T-helper 2 cell treated with Interferon-gamma antibody and Interleukin-4, amounts not matched to agents 5 μg/mL and 100 μg/mL, for 36 hours (primary cell): Measurements from ENCODE around the gene WASL.
"Not testable (repeated sequence)": the region's sequence is repeated elsewhere in the genome, so short reads cannot be mapped to it uniquely, and the experiment has no call there.

Experiments used
- DNase-seq: peaks from one replicate; pipeline ENCODE4 v3.0.0; 2021; ENCODE audit warnings: low spot score
- H3K27ac Mint-ChIP-seq: one replicate; pipeline ENCODE4 v1.8.0; 2021; ENCODE audit warnings: mild to moderate bottlenecking, mixed read lengths
- H3K27me3 Mint-ChIP-seq: one replicate; pipeline ENCODE4 v1.8.0; 2021; ENCODE audit warnings: low read depth, mixed read lengths
- H3K36me3 Mint-ChIP-seq: one replicate; pipeline ENCODE4 v1.8.0; 2021; ENCODE audit warnings: low read depth, mixed read lengths
- H3K4me1 Mint-ChIP-seq: one replicate; pipeline ENCODE4 v1.8.0; 2021; ENCODE audit warnings: low read depth, mixed read lengths
- H3K4me3 Mint-ChIP-seq: one replicate; pipeline ENCODE4 v1.8.0; 2022; ENCODE audit warnings: mild to moderate bottlenecking, moderate library complexity, mixed read lengths
- H3K9me3 Mint-ChIP-seq: one replicate; pipeline ENCODE4 v1.8.0; 2021; ENCODE audit warnings: mixed read lengths

Gene WASL

DNA sequence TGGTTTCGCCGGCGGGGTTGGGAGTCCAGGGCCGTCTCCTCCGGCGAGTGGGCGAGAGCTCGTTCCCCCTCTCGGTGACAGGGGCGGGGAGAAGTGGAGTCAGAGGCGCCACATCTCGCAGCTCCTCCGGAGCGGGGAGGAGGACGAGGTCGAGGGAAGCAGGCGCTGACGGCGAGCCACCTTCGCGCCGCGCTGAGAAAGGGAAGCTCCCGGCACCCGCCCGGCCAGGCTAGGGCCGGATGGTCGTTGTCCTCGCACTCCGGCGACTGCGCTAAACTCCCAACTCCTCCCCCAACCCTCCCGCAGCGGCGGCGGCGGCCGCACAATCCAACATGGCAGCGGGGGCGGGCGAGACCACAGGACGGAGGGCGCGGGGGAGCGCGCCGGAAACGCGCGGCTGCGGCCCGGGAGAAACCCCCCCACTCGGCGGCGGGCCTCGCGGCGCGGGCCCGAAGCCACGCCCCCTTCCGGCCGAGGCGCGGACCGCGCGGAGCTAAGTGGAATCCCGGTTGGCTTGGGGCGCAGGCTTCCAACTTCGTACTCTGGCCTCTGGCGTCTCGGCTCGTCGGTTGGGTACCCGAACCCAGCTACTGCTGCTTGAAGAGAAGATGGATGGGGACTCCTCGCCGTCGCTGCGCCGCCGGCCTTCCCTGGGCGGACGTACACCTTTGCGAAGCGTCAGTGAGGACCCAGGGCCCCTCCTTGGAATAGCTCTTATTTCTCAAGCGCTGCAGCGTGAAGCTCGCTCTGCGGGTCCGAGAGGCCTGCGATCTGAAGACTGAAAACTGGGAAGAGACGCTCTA is at the start of gene WASL:
Gene WASL (minus strand): TSS at position 270 of the 803 bp plus-strand sequence. CDS start 269 bp downstream, at position 1.
- H3K27ac Mint-ChIP-seq, result peak within 1 kb of the TSS; percentile 93
- peaks cover 17% of the 10 kb centered on the region for H3K36me3 Mint-ChIP-seq
- DNase-seq, result peak; percentile 90
- H3K4me3 Mint-ChIP-seq, result peak within 1 kb of the TSS; percentile 97
- peaks cover 42% of the 10 kb centered on the region for H3K4me1 Mint-ChIP-seq
- H3K9me3 Mint-ChIP-seq, result no peaks in the 10 kb centered on the region
- peaks cover 13% of the 10 kb centered on the region for H3K27me3 Mint-ChIP-seq

- H3K27ac Mint-ChIP-seq, result no peak overlapping the region
- peaks cover 2% of the 10 kb centered on the region for H3K4me1 Mint-ChIP-seq
- H3K27me3 Mint-ChIP-seq, result no peaks in the 10 kb centered on the region
- DNase-seq, result no peak
- H3K9me3 Mint-ChIP-seq, result no peaks in the 10 kb centered on the region
- H3K4me3 Mint-ChIP-seq, result no peak overlapping the region
- no peaks in the 10 kb centered on the region for H3K36me3 Mint-ChIP-seq
Measured at GRCh38 chr7:123797673-123798531, 49.1 kb upstream of the WASL start.

GRCh38 chr7:123796568-123796967 is 47.8 kb upstream of the WASL start:
- Mint-ChIP-seq H3K27me3 (no peaks in the 10 kb centered on the region), H3K27ac (no peak overlapping the region), H3K4me3 (no peak overlapping the region), H3K4me1 (peaks cover 2% of the 10 kb centered on the region), H3K9me3 (no peaks in the 10 kb centered on the region), H3K36me3 (no peaks in the 10 kb centered on the region)
- DNase-seq, result no peak

DNA sequence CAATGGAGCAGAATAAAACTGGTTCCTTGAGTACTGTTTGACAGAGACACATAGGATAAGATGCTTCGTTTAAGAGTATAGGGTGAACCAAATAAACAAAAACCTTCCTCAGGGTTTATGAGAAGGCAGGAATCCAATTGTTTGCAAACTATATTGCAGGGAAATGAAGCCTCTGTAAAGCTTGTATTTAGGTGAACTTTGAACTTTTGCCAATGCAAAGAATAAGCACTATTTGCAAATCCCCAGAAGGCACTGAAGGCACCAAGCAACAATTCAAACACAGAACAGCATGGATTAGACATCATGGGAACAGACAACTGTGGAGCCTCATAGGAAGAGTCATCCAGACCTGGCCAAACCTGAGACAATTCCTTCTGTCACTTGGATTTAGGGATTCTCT is 47.1 kb upstream of the WASL start:
- no peaks in the 10 kb centered on the region for H3K27me3 Mint-ChIP-seq
- H3K36me3 Mint-ChIP-seq, result no peaks in the 10 kb centered on the region
- DNase-seq, result no peak
- H3K4me3 Mint-ChIP-seq, result no peak overlapping the region
- H3K9me3 Mint-ChIP-seq, result no peaks in the 10 kb centered on the region
- H3K4me1 Mint-ChIP-seq, result peaks cover 2% of the 10 kb centered on the region
- no peak overlapping the region for H3K27ac Mint-ChIP-seq

GRCh38 chr7:123795116-123795515 is 46.3 kb upstream of the WASL start:
- not testable (repeated sequence) for H3K4me3 Mint-ChIP-seq, H3K27me3 Mint-ChIP-seq, H3K36me3 Mint-ChIP-seq, DNase-seq, H3K27ac Mint-ChIP-seq, H3K4me1 Mint-ChIP-seq, H3K9me3 Mint-ChIP-seq

- no peak overlapping the region for H3K27ac Mint-ChIP-seq
- no peak overlapping the region for H3K4me3 Mint-ChIP-seq
- no peaks in the 10 kb centered on the region for H3K36me3 Mint-ChIP-seq
- no peak for DNase-seq
- H3K27me3 Mint-ChIP-seq, result no peaks in the 10 kb centered on the region
- H3K9me3 Mint-ChIP-seq, result no peaks in the 10 kb centered on the region
- H3K4me1 Mint-ChIP-seq, result no peaks in the 10 kb centered on the region
Measured at GRCh38 chr7:123792547-123792946, 43.7 kb upstream of the WASL start.

GRCh38 chr7:123791001-123791400 is 42.2 kb upstream of the WASL start:
- H3K27ac Mint-ChIP-seq, result no peak overlapping the region
- no peaks in the 10 kb centered on the region for H3K9me3 Mint-ChIP-seq
- H3K4me1 Mint-ChIP-seq, result no peaks in the 10 kb centered on the region
- no peak overlapping the region for H3K4me3 Mint-ChIP-seq
- no peak for DNase-seq
- H3K36me3 Mint-ChIP-seq, result no peaks in the 10 kb centered on the region
- H3K27me3 Mint-ChIP-seq, result no peaks in the 10 kb centered on the region

DNA sequence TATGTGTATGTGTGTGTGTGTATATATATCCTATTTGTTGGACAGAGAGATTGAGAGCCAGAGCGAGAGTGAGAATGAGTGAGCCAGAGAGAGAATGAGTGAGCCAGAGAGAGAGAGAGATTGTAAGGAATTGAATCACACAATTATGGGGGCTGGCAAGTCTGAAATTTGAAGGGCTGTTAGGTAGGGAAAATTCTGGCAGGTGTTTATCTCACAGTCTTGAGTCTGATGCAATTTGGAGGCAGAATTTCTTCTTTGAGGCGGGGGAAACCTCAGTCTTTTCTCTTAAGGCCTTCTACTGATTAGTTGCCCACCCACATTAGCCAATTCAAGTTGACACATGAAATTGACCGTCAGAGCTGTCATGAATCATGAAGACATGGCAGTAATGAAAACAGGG is 41.0 kb upstream of the WASL start:
- Mint-ChIP-seq H3K4me3 (no peak overlapping the region), H3K9me3 (no peaks in the 10 kb centered on the region), H3K27me3 (no peaks in the 10 kb centered on the region), H3K27ac (no peak overlapping the region), H3K4me1 (no peaks in the 10 kb centered on the region), H3K36me3 (no peaks in the 10 kb centered on the region)
- no peak for DNase-seq

- Mint-ChIP-seq H3K36me3 (no peaks in the 10 kb centered on the region), H3K4me3 (no peak overlapping the region), H3K27me3 (no peaks in the 10 kb centered on the region), H3K9me3 (no peaks in the 10 kb centered on the region), H3K4me1 (no peaks in the 10 kb centered on the region), H3K27ac (no peak overlapping the region)
- DNase-seq, result no peak
Measured at GRCh38 chr7:123789206-123789784, 40.5 kb upstream of the WASL start.

- Mint-ChIP-seq H3K9me3 (no peaks in the 10 kb centered on the region), H3K4me3 (no peak overlapping the region), H3K27ac (no peak overlapping the region), H3K27me3 (no peaks in the 10 kb centered on the region), H3K4me1 (no peaks in the 10 kb centered on the region), H3K36me3 (no peaks in the 10 kb centered on the region)
- DNase-seq, result no peak
Measured at GRCh38 chr7:123788584-123788983, 39.8 kb upstream of the WASL start.

- H3K27me3 Mint-ChIP-seq, result no peaks in the 10 kb centered on the region
- no peak overlapping the region for H3K4me3 Mint-ChIP-seq
- H3K36me3 Mint-ChIP-seq, result no peaks in the 10 kb centered on the region
- H3K27ac Mint-ChIP-seq, result no peak overlapping the region
- DNase-seq, result no peak
- no peaks in the 10 kb centered on the region for H3K9me3 Mint-ChIP-seq
- H3K4me1 Mint-ChIP-seq, result no peaks in the 10 kb centered on the region
Measured at GRCh38 chr7:123787220-123788007, 38.6 kb upstream of the WASL start.

DNA sequence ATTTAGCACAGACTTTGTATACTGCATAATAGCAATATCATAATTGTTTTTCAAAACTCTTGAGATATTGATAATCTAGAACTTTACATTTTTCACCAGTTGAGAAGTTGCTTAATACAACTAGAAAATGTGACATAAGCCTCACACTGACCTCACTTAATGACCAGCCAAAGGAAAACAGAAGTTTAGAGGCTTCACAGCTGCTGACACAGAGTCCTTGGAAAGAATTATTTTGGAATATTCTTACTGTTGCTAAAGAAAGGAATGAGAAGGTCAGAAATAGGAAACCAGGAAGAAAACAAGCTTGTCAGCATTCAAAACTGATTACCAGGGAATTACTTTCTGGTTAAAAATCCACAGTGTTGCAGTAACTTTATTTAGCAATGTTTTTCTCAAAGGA is 35.5 kb upstream of the WASL start:
- no peak overlapping the region for H3K27ac Mint-ChIP-seq
- H3K9me3 Mint-ChIP-seq, result no peaks in the 10 kb centered on the region
- no peaks in the 10 kb centered on the region for H3K36me3 Mint-ChIP-seq

DNA sequence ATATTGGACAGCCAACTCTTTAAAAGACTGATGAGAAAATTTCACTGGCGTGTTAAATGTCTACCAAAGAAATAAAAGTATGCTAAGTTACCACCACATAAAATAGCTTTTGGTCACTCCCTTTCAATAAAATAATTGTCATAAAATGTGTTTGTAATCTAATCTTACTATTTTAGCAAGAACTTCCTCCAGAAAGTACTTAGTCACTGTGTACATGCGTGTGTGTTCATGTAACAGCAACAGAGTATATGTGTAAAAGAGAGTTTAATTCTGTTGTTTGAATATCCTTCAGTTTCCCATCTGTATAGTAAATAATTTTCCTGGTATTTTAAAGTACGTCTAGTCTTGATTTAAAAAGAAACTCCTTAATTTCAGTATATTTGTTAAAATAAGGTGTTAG is 35.0 kb upstream of the WASL start:
- no peak for DNase-seq
- Mint-ChIP-seq H3K27me3 (peaks cover 4% of the 10 kb centered on the region), H3K36me3 (no peaks in the 10 kb centered on the region), H3K4me1 (no peaks in the 10 kb centered on the region), H3K4me3 (no peak overlapping the region), H3K9me3 (no peaks in the 10 kb centered on the region), H3K27ac (no peak overlapping the region)

More for the DNA sequence above, 35.5 kb upstream of the WASL start:
- no peaks in the 10 kb centered on the region for H3K4me1 Mint-ChIP-seq
- peaks cover 4% of the 10 kb centered on the region for H3K27me3 Mint-ChIP-seq
- DNase-seq, result no peak
- H3K4me3 Mint-ChIP-seq, result no peak overlapping the region
